Common myeloid progenitor, CD34-positive (primary cell): Measurements from ENCODE around the gene BPIFB3.
"Not testable (repeated sequence)": the region's sequence is repeated elsewhere in the genome, so short reads cannot be mapped to it uniquely, and the experiment has no call there.

Source experiments
- CTCF ChIA-PET: fragments of 350-600 bp; sonication (Branson Sonifier 250); formaldehyde crosslinking; loops from one replicate; lab custom pipeline; 2021; ENCODE audit warnings: antibody characterized with exemption; lab: Charles Lee
- POLR2A ChIA-PET: fragments of 350-600 bp; sonication (Branson Sonifier 250); formaldehyde crosslinking; loops from one replicate; lab custom pipeline; 2021; ENCODE audit warnings: antibody characterized with exemption; lab: Charles Lee
- DNase-seq, 3 donors: peaks; one replicate each; pipeline versions ENCODE4 v3.0.0 to v3.0.0-alpha.2; 2013
- H3K27ac ChIP-seq, 2 experiments: 1 replicate in 1 of 2; 2 replicates in 1 of 2; pipeline ENCODE4 v1.7.0; 2013; ENCODE audit warnings: inconsistent platforms in 2 of 2, low read length in 2 of 2, mild to moderate bottlenecking in 2 of 2, low read depth in 1 of 2, moderate library complexity in 1 of 2; ENCODE audit not compliant: severe bottlenecking in 2 of 2, insufficient read depth in 1 of 2, poor library complexity in 1 of 2
- H3K27me3 ChIP-seq, 5 experiments: replicated peaks in 2 of 5; 1 replicate in 3 of 5; 2 replicates in 2 of 5; pipeline versions ENCODE4 v1.6.1 to v1.7.0; 2013; ENCODE audit warnings: low read length in 4 of 5, mild to moderate bottlenecking in 2 of 5, moderate library complexity in 2 of 5, inconsistent platforms in 1 of 5; ENCODE audit not compliant: insufficient read depth in 5 of 5, control insufficient read depth in 4 of 5
- H3K36me3 ChIP-seq, 4 experiments: 1 replicate in 2 of 4; 2 replicates in 2 of 4; pipeline versions ENCODE4 v1.6.1 to v1.7.0; 2013; ENCODE audit warnings: low read length in 3 of 4, control low read depth in 1 of 4, mild to moderate bottlenecking in 1 of 4; ENCODE audit not compliant: control insufficient read depth in 4 of 4, insufficient read depth in 4 of 4
- H3K4me1 ChIP-seq, 4 experiments: 1 replicate in 3 of 4; 2 replicates in 1 of 4; pipeline versions ENCODE4 v1.6.1 to v1.7.1; 2013; ENCODE audit warnings: low read length in 3 of 4, mild to moderate bottlenecking in 3 of 4, control low read depth in 1 of 4, inconsistent platforms in 1 of 4, moderate library complexity in 1 of 4; ENCODE audit not compliant: control insufficient read depth in 4 of 4, insufficient read depth in 4 of 4; ENCODE audit errors: control extremely low read depth in 1 of 4
- H3K4me3 ChIP-seq, 7 experiments: 1 replicate in 4 of 7; 2 replicates in 3 of 7; pipeline versions ENCODE4 v1.5.1 to v1.7.0; 2013; ENCODE audit warnings: mild to moderate bottlenecking in 7 of 7, low read length in 6 of 7, moderate library complexity in 6 of 7, inconsistent platforms in 2 of 7, low read depth in 2 of 7, control low read depth in 1 of 7; ENCODE audit not compliant: insufficient read depth in 4 of 7, control insufficient read depth in 1 of 7; ENCODE audit errors: extremely low read depth in 1 of 7
- H3K9me3 ChIP-seq, 5 experiments: 1 replicate in 4 of 5; 2 replicates in 1 of 5; pipeline versions ENCODE4 v1.6.1 to v1.7.1; 2013; ENCODE audit warnings: low read length in 4 of 5, mild to moderate bottlenecking in 2 of 5, inconsistent platforms in 1 of 5, low read depth in 1 of 5, moderate library complexity in 1 of 5; ENCODE audit not compliant: control insufficient read depth in 4 of 5, insufficient read depth in 2 of 5; ENCODE audit errors: control extremely low read depth in 1 of 5
- WGBS: methylation state at CpG from one replicate; pipeline ENCODE4 v1.1.5; 2013; ENCODE audit not compliant: insufficient coverage; 5-methylcytosine and 5-hydroxymethylcytosine counted together

Gene BPIFB3

GRCh38 chr20:33099843-33100538, 46.3 kb downstream of the BPIFB3 start:
- POLR2A ChIA-PET: interaction anchor here (1.6 kb wide), 1 partner anchor 10 kb away, joined by 3 read pairs; no protein-coding TSS in a partner anchor

GRCh38 chr20:33103556-33103955, 49.9 kb downstream of the BPIFB3 start:
- peaks cover 0 to 3% (median 0%) of the 10 kb centered on the region in 5 experiments for H3K27me3 ChIP-seq
- POLR2A ChIA-PET: no interaction called here
- no peaks in the 10 kb centered on the region for H3K36me3 ChIP-seq
- no peak for DNase-seq
- CTCF ChIA-PET: interaction anchor here (1.3 kb wide), 1 partner anchor 211 kb away, joined by 3 read pairs; no protein-coding TSS in a partner anchor
- no peak overlapping the region for H3K4me3 ChIP-seq
- no peaks in the 10 kb centered on the region for H3K9me3 ChIP-seq
- WGBS: 100% methylated on average over 1 of the region's 3 CpGs
- no peaks in the 10 kb centered on the region for H3K4me1 ChIP-seq
- H3K27ac ChIP-seq: no peak overlapping the region

More at GRCh38 chr20:33099843-33100538, 46.3 kb downstream of the BPIFB3 start:
- Histone ChIP-seq H3K9me3 (no peaks in the 10 kb centered on the region), H3K27ac (no peak overlapping the region), H3K4me3 (no peak overlapping the region), H3K36me3 (no peaks in the 10 kb centered on the region), H3K4me1 (no peaks in the 10 kb centered on the region), H3K27me3 (peaks cover 0 to 3% (median 0%) of the 10 kb centered on the region in 5 experiments)
- 91% methylated on average over 10 of the region's 10 CpGs for WGBS
- DNase-seq: no peak
- CTCF ChIA-PET: interaction anchor here (1.1 to 2.3 kb wide), 4 partner anchors 19 to 310 kb away, joined by 3 to 11 read pairs (median 4); no protein-coding TSS in a partner anchor

GRCh38 chr20:33104336-33104735, 50.6 kb downstream of the BPIFB3 start:
- ChIA-PET POLR2A (no interaction called here), CTCF (no interaction called here)
- H3K36me3 ChIP-seq: no peaks in the 10 kb centered on the region
- no peak for DNase-seq
- H3K4me3 ChIP-seq: no peak overlapping the region
- H3K27me3 ChIP-seq: peaks cover 0 to 3% (median 0%) of the 10 kb centered on the region in 5 experiments
- H3K9me3 ChIP-seq: no peaks in the 10 kb centered on the region
- 90% methylated on average over 3 of the region's 3 CpGs for WGBS
- no peak overlapping the region for H3K27ac ChIP-seq
- H3K4me1 ChIP-seq: no peaks in the 10 kb centered on the region

- H3K4me3 ChIP-seq: no peak overlapping the region
- H3K27ac ChIP-seq: no peak overlapping the region
- H3K36me3 ChIP-seq: no peaks in the 10 kb centered on the region
- ChIA-PET POLR2A (no interaction called here), CTCF (no interaction called here)
- H3K4me1 ChIP-seq: no peaks in the 10 kb centered on the region
- H3K9me3 ChIP-seq: no peaks in the 10 kb centered on the region
- 100% methylated on average over 6 of the region's 8 CpGs for WGBS
- peaks cover 0 to 3% (median 0%) of the 10 kb centered on the region in 5 experiments for H3K27me3 ChIP-seq
- no peak for DNase-seq
Observed at GRCh38 chr20:33105316-33105924, 51.7 kb downstream of the BPIFB3 start.

GRCh38 chr20:33106058-33106620, 52.4 kb downstream of the BPIFB3 start:
- CTCF ChIA-PET: not testable (repeated sequence)

GRCh38 chr20:33108661-33109060, 55.0 kb downstream of the BPIFB3 start:
- ChIA-PET CTCF (no interaction called here), POLR2A (interaction anchor here (0.5 kb wide), 1 partner anchor 212 kb away, joined by 4 read pairs; no protein-coding TSS in a partner anchor)
- H3K4me1 ChIP-seq: no peaks in the 10 kb centered on the region
- peaks cover 0 to 1% (median 0%) of the 10 kb centered on the region in 5 experiments for H3K9me3 ChIP-seq
- H3K27me3 ChIP-seq: peaks cover 0 to 1% (median 0%) of the 10 kb centered on the region in 5 experiments
- H3K4me3 ChIP-seq: no peak overlapping the region
- 100% methylated on average over 1 of the region's 2 CpGs for WGBS
- H3K27ac ChIP-seq: no peak overlapping the region
- DNase-seq: no peak
- no peaks in the 10 kb centered on the region for H3K36me3 ChIP-seq

More at GRCh38 chr20:33106058-33106620, 52.4 kb downstream of the BPIFB3 start:
- H3K4me3 ChIP-seq, DNase-seq, H3K9me3 ChIP-seq, H3K27ac ChIP-seq, H3K36me3 ChIP-seq, POLR2A ChIA-PET, H3K27me3 ChIP-seq, H3K4me1 ChIP-seq: not testable (repeated sequence)
- 82% methylated on average over 5 of the region's 7 CpGs for WGBS
